ENCODE results near the gene SORCS2.

- TF ChIP-seq SUZ12 (IDR thresholded peaks at IDR 0.05; ENCODE audit: extremely low read depth, insufficient read depth, insufficient read length) (no peak), ZNF274 (IDR thresholded peaks at IDR 0.05; ENCODE audit: low read depth, low read length) (no peak), YY1 (IDR thresholded peaks at IDR 0.05; ENCODE audit: insufficient read depth, insufficient read length) (no peak)
Observed at GRCh38 chr4:7179158-7179557, 13.2 kb upstream of the SORCS2 start.
